Activated CD4-positive, alpha-beta T cell treated with anti-CD3 and anti-CD28 coated beads, Interleukin-2, amount 50 U/mL, for 4 hours (primary cell): Measurements from ENCODE around the gene NSMCE3.
A peak's percentile ranks its signal among the peaks of the same experiment; 100 is the strongest.
"Not testable (repeated sequence)": the region's sequence is repeated elsewhere in the genome, so short reads cannot be mapped to it uniquely, and the experiment has no call there.

ENCODE experiments used
- DNase-seq, 2 experiments: peaks; one replicate each; pipeline ENCODE4 v3.0.0-alpha.2; 2020

NSMCE3 gene

GRCh38 chr15:29268706-29269484 is 727 bp downstream of the NSMCE3 start:
- DNase-seq: peak; percentile 26 to 29

GRCh38 chr15:29266052-29266582 is 3.5 kb downstream of the NSMCE3 start:
- DNase-seq: no peak

GRCh38 chr15:29263289-29263688 is 6.3 kb downstream of the NSMCE3 start:
- DNase-seq: no peak

GRCh38 chr15:29262738-29263137 is 6.9 kb downstream of the NSMCE3 start:
- no peak for DNase-seq

- no peak for DNase-seq
These were observed 8.7 kb downstream of the NSMCE3 start for GRCh38 chr15:29260896-29261295.

- DNase-seq: no peak
These were observed 10.4 kb downstream of the NSMCE3 start for GRCh38 chr15:29259233-29259632.

- DNase-seq: no peak
These were observed 17.4 kb downstream of the NSMCE3 start for GRCh38 chr15:29252234-29252633.

- no peak for DNase-seq
These were observed 25.1 kb downstream of the NSMCE3 start for GRCh38 chr15:29244544-29244943.

GRCh38 chr15:29244123-29244522 is 25.5 kb downstream of the NSMCE3 start:
- DNase-seq: no peak

- DNase-seq: no peak
These were observed 27.0 kb downstream of the NSMCE3 start for GRCh38 chr15:29242456-29243242.

GRCh38 chr15:29241207-29241606 is 28.4 kb downstream of the NSMCE3 start:
- no peak for DNase-seq

- DNase-seq: no peak
These were observed 30.2 kb downstream of the NSMCE3 start for GRCh38 chr15:29239395-29239794.

- DNase-seq: no peak
These were observed 36.1 kb downstream of the NSMCE3 start for GRCh38 chr15:29233566-29233965.

GRCh38 chr15:29226436-29227208 is 43.0 kb downstream of the NSMCE3 start:
- DNase-seq: no peak

GRCh38 chr15:29225534-29226234 is 43.9 kb downstream of the NSMCE3 start:
- no peak for DNase-seq

GRCh38 chr15:29224987-29225363 is 44.6 kb downstream of the NSMCE3 start:
- DNase-seq: not testable (repeated sequence)

GRCh38 chr15:29224235-29224986 is 45.2 kb downstream of the NSMCE3 start:
- DNase-seq: not testable (repeated sequence)

- no peak for DNase-seq
These were observed 46.0 kb downstream of the NSMCE3 start for GRCh38 chr15:29223640-29224039.

- no peak for DNase-seq
These were observed 47.3 kb downstream of the NSMCE3 start for GRCh38 chr15:29222129-29222853.

- no peak for DNase-seq
These were observed 48.8 kb downstream of the NSMCE3 start for GRCh38 chr15:29220852-29221251.

GRCh38 chr15:29216955-29217354 is 52.7 kb downstream of the NSMCE3 start:
- no peak for DNase-seq
